ENCODE results near the gene KPNA5.
"Not testable (repeated sequence)": the region's sequence is repeated elsewhere in the genome, so short reads cannot be mapped to it uniquely, and the experiment has no call there.

Gene KPNA5

GRCh38 chr6:116703888-116704287, 22.9 kb downstream of the KPNA5 start:
- DNase-seq (ENCODE audit: low read depth), result not testable (repeated sequence)

- no peak for DNase-seq (ENCODE audit: low read depth)
These were observed 24.9 kb downstream of the KPNA5 start for GRCh38 chr6:116705917-116706316.

- no peak for DNase-seq (ENCODE audit: low read depth)
These were observed 33.3 kb downstream of the KPNA5 start for GRCh38 chr6:116714296-116714695.

GRCh38 chr6:116714761-116715160, 33.8 kb downstream of the KPNA5 start:
- DNase-seq (ENCODE audit: low read depth), result no peak

- no peak for DNase-seq (ENCODE audit: low read depth)
These were observed 45.9 kb downstream of the KPNA5 start for GRCh38 chr6:116726947-116727346.

- no peak for DNase-seq (ENCODE audit: low read depth)
These were observed 49.5 kb downstream of the KPNA5 start for GRCh38 chr6:116730513-116730912.

GRCh38 chr6:116737004-116737403, 56.0 kb downstream of the KPNA5 start:
- DNase-seq (ENCODE audit: low read depth), result no peak

GRCh38 chr6:116740486-116740885, 59.5 kb downstream of the KPNA5 start:
- DNase-seq (ENCODE audit: low read depth), result not testable (repeated sequence)

- no peak for DNase-seq (ENCODE audit: low read depth)
These were observed 60.6 kb downstream of the KPNA5 start for GRCh38 chr6:116741571-116741970.

GRCh38 chr6:116745176-116745575, 64.2 kb downstream of the KPNA5 start:
- DNase-seq (ENCODE audit: low read depth), result no peak

GRCh38 chr6:116761779-116762178, 80.8 kb downstream of the KPNA5 start:
- no peak for DNase-seq (ENCODE audit: low read depth)

- no peak for DNase-seq (ENCODE audit: low read depth)
These were observed 81.2 kb downstream of the KPNA5 start for GRCh38 chr6:116762235-116762634.

GRCh38 chr6:116763048-116763447, 82.0 kb downstream of the KPNA5 start:
- no peak for DNase-seq (ENCODE audit: low read depth)

GRCh38 chr6:116763906-116764628, 83.1 kb downstream of the KPNA5 start:
- no peak for DNase-seq (ENCODE audit: low read depth)

GRCh38 chr6:116764629-116764960, 83.6 kb downstream of the KPNA5 start:
- DNase-seq (ENCODE audit: low read depth), result no peak

- DNase-seq (ENCODE audit: low read depth), result peak; percentile 2
These were observed 84.2 kb downstream of the KPNA5 start, which contains the start of gene FAM162B for GRCh38 chr6:116764961-116765841. Gene FAM162B (minus strand): TSS chr6:116765719. CDS start chr6:116765576, 143 bp downstream.

- DNase-seq (ENCODE audit: low read depth), result no peak
These were observed 85.6 kb downstream of the KPNA5 start for GRCh38 chr6:116766506-116767176.

GRCh38 chr6:116767715-116768114, 86.7 kb downstream of the KPNA5 start:
- DNase-seq (ENCODE audit: low read depth), result no peak

- no peak for DNase-seq (ENCODE audit: low read depth)
These were observed 91.4 kb downstream of the KPNA5 start for GRCh38 chr6:116772450-116772849.

GRCh38 chr6:116773886-116774285, 92.9 kb downstream of the KPNA5 start:
- DNase-seq (ENCODE audit: low read depth), result no peak

- no peak for DNase-seq (ENCODE audit: low read depth)
These were observed 98.7 kb downstream of the KPNA5 start for GRCh38 chr6:116779573-116780164.

- no peak for DNase-seq (ENCODE audit: low read depth)
These were observed 102.8 kb downstream of the KPNA5 start for GRCh38 chr6:116783852-116784251.

All from activated T-cell treated with anti-CD3 and anti-CD28 coated beads for 48 hours (primary cell).